ENCODE data around the gene KLF4. TPM values are rescaled to one million over a fixed set of nuclear protein-coding genes. Genes with fewer than 3 reads are reported as not detected.

The KLF4 gene
- total RNA-seq, 2 experiments from 2014 or later, result 3.4 TPM

Other genes with a start within 250 kb of the KLF4 start
- gene RAD23B, start 206.5 kb downstream of the KLF4 start, total RNA-seq, result 100 to 1,000 TPM; 106 to 109 TPM